Type B pancreatic cell (in vitro differentiated cells): ENCODE data around the gene PLCB1. TPM values are rescaled to one million over a fixed set of nuclear protein-coding genes. Genes with fewer than 3 reads are reported as not detected.

Experiments used
- DNase-seq: peaks from one replicate; pipeline ENCODE4 v3.0.0; 2021; ENCODE audit warnings: mixed read lengths; ENCODE audit not compliant: unreplicated experiment; ENCODE audit errors: extremely low spot score
- H3K27ac Mint-ChIP-seq: 2 replicates; pipeline ENCODE4 v1.8.0; 2021; ENCODE audit warnings: mild to moderate bottlenecking, mixed read lengths
- H3K27me3 Mint-ChIP-seq: 2 replicates; pipeline ENCODE4 v1.8.0; 2021; ENCODE audit warnings: mixed read lengths
- H3K36me3 Mint-ChIP-seq: 2 replicates; pipeline ENCODE4 v1.8.0; 2021; ENCODE audit warnings: mixed read lengths
- H3K4me1 Mint-ChIP-seq: one replicate; pipeline ENCODE4 v1.8.0; 2021; ENCODE audit warnings: mixed read lengths; ENCODE audit not compliant: unreplicated experiment
- H3K4me3 Mint-ChIP-seq: 2 replicates; pipeline ENCODE4 v1.8.0; 2021; ENCODE audit warnings: mild to moderate bottlenecking, mixed read lengths
- H3K9me3 Mint-ChIP-seq: 2 replicates; pipeline ENCODE4 v1.8.0; 2021; ENCODE audit warnings: mixed read lengths
- CTCF ChIP-seq: fragments of 200-600 bp; sonication (generic); conservative IDR thresholded peaks from 2 replicates; pipeline ENCODE4 v1.5.0; 2021; ENCODE audit warnings: antibody characterized with exemption, mild to moderate bottlenecking
- total RNA-seq: library from RNA; stranded (reverse); gene quantifications from 2 replicates; pipeline ENCODE4 v1.2.1, GENCODE V29; 2021; ENCODE audit warnings: low replicate concordance

The PLCB1 gene
- total RNA-seq, 1 donor from 2014 or later, result 17.9 TPM

DNA sequence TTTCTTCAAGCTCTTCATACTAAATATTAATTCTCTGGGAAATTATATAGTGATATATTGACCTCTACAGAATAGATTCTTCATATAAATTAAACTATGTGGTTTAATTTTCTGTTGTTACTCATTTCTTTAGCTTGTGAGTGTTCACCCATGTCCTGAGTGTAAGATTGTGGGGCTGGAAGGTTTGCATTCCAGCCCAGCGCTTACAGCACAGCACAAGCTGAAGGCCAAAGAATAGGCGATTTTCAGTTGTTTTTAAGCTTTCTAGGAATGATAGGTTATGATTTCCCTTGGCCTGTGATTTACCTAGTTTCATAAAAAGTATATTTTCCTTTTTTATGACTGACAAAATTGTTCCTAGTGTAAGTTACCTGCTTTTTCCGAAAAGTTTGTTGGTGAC is 194.1 kb downstream of the PLCB1 start:
- no peak overlapping the region for H3K4me3 Mint-ChIP-seq
- H3K27me3 Mint-ChIP-seq, result no peaks in the 10 kb centered on the region
- TF ChIP-seq CTCF, result no peak
- no peak overlapping the region for H3K27ac Mint-ChIP-seq
- DNase-seq, result no peak
- H3K4me1 Mint-ChIP-seq, result peaks cover 22% of the 10 kb centered on the region
- H3K9me3 Mint-ChIP-seq, result no peaks in the 10 kb centered on the region
- no peaks in the 10 kb centered on the region for H3K36me3 Mint-ChIP-seq

DNA sequence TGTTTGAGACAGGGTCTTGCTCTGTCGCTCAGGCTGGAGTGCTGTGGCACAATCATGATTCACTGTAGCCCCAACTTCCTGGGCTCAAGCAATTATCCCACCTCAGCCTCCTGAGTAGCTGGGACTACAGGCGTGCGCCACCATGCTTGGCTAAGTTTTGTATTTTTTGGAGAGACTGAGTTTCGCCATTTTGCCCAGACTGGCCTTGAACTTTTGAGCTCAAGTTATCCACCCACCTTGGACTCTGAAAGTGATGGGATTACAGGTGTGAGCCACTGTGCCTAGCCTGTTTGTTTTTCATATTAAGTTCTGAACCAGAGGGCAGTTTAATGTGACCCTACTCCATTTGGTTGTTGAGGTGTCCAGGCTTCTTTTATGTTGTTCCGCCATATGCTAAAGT is 194.8 kb downstream of the PLCB1 start:
- TF ChIP-seq CTCF, result no peak
- Mint-ChIP-seq H3K9me3 (no peaks in the 10 kb centered on the region), H3K36me3 (no peaks in the 10 kb centered on the region), H3K27ac (no peak overlapping the region), H3K27me3 (no peaks in the 10 kb centered on the region), H3K4me3 (no peak overlapping the region), H3K4me1 (peaks cover 27% of the 10 kb centered on the region)
- DNase-seq, result no peak

GRCh38 chr20:8328189-8328588 is 196.1 kb downstream of the PLCB1 start:
- no peak for DNase-seq
- H3K27me3 Mint-ChIP-seq, result no peaks in the 10 kb centered on the region
- no peak for TF ChIP-seq CTCF
- no peaks in the 10 kb centered on the region for H3K9me3 Mint-ChIP-seq
- no peak overlapping the region for H3K4me3 Mint-ChIP-seq
- no peak overlapping the region for H3K27ac Mint-ChIP-seq
- H3K4me1 Mint-ChIP-seq, result peaks cover 22% of the 10 kb centered on the region
- H3K36me3 Mint-ChIP-seq, result no peaks in the 10 kb centered on the region

DNA sequence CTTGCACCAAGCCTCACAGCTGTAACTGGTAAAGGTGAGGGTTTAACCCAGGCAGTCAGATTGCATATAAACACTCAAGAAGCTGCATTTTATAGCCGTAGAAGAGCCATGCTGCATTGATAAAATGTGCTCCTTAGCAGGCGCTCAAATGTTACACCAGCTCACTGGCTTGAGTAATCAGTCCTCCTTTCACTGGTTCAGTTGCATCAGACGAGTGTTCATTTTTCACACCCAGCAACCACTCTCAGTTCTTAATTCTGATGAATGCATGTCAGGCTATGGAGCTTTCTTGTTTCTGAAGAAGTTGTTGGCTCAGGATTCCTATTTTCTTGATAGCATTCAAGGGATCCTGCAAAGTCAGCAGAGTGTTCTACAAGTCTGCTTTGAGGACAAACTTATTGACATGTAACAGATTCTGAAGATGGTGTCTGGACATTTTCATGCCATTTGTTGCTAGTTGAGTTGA is 198.3 kb downstream of the PLCB1 start:
- Mint-ChIP-seq H3K27ac (no peak overlapping the region), H3K27me3 (no peaks in the 10 kb centered on the region), H3K4me1 (peaks cover 17% of the 10 kb centered on the region), H3K9me3 (no peaks in the 10 kb centered on the region), H3K4me3 (no peak overlapping the region), H3K36me3 (no peaks in the 10 kb centered on the region)
- TF ChIP-seq CTCF, result no peak
- DNase-seq, result no peak

DNA sequence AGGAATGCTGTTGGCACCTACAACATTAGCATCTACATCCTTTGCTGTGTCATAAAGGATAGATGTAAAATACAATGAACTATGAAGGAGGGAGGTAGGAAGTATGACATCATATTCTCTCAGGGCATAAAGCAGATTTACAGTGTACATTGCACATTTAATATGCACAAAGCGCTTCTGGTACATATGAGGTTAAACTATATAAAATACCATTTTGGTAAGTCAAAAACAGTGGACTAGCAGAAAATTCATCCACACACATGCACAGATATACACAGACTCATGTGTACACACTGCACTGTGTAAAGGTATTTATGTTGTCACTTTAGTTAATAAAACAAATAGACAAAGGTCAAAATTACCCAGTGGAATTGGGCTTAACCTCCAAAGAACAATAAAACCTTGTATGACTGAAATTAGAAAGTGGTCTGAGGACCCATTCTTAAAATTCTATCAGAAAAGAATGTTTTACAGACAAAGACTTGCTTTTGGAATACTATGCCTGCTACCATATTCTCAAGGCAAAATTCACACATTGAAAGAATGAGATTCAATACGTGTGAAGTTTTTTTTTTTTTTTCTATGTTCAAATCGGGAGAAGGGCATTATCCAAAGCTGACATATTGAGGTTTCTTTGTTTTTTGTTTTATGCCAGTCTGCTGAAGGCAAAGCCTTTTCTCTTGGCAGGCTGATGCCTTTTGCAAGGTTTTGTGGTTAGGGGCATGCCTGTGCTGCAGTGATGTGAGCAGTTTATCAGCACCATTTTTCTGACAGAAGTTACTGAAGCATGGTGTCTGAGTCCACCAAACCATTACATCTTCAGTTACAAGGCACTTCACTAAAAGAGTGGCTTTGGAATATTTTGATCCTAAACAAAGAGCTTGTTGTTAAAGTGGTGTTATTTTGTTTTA is 199.0 kb downstream of the PLCB1 start:
- no peaks in the 10 kb centered on the region for H3K9me3 Mint-ChIP-seq
- no peaks in the 10 kb centered on the region for H3K36me3 Mint-ChIP-seq
- TF ChIP-seq CTCF, result no peak
- H3K27ac Mint-ChIP-seq, result no peak overlapping the region
- DNase-seq, result no peak
- H3K27me3 Mint-ChIP-seq, result no peaks in the 10 kb centered on the region
- H3K4me1 Mint-ChIP-seq, result peaks cover 22% of the 10 kb centered on the region
- H3K4me3 Mint-ChIP-seq, result no peak overlapping the region
